Hepatocyte (in vitro differentiated cells): Measurements from ENCODE around the gene FES. TPM values are rescaled to one million over a fixed set of nuclear protein-coding genes. Genes with fewer than 3 reads are reported as not detected.

ENCODE experiments used
- DNase-seq: peaks from one replicate; pipeline ENCODE4 v3.0.0-alpha.2; 2016; ENCODE audit warnings: low spot score
- H2AFZ ChIP-seq: fragments of 200-600 bp; sonication (generic); 2 replicates; pipeline ENCODE4 v1.6.0; 2016; ENCODE audit warnings: antibody characterized with exemption, mild to moderate bottlenecking
- H3K27ac ChIP-seq: fragments of 200-600 bp; sonication (generic); 2 replicates; pipeline ENCODE4 v1.5.1; 2016; ENCODE audit warnings: mild to moderate bottlenecking
- H3K27me3 ChIP-seq: fragments of 200-600 bp; sonication (generic); 2 replicates; pipeline ENCODE4 v1.6.1; 2016
- H3K36me3 ChIP-seq: fragments of 200-600 bp; sonication (generic); replicated peaks from 2 replicates; pipeline ENCODE4 v1.5.1; 2016; ENCODE audit warnings: low read depth; ENCODE audit not compliant: insufficient read depth
- H3K4me1 ChIP-seq: fragments of 200-600 bp; sonication (generic); 2 replicates; pipeline ENCODE4 v1.5.1; 2016; ENCODE audit warnings: mild to moderate bottlenecking, moderate library complexity; ENCODE audit not compliant: insufficient read depth
- H3K4me2 ChIP-seq: fragments of 200-600 bp; sonication (generic); 2 replicates; pipeline ENCODE4 v1.6.0; 2016
- H3K4me3 ChIP-seq: fragments of 200-600 bp; sonication (generic); 2 replicates; pipeline ENCODE4 v1.5.1; 2016; ENCODE audit warnings: mild to moderate bottlenecking
- H3K79me2 ChIP-seq: fragments of 200-600 bp; sonication (generic); 2 replicates; pipeline ENCODE4 v1.6.0; 2017; ENCODE audit warnings: mild to moderate bottlenecking
- H3K9me2 ChIP-seq: fragments of 200-600 bp; sonication (generic); replicated peaks from 2 replicates; pipeline ENCODE4 v1.6.0; 2017; ENCODE audit warnings: mild to moderate bottlenecking; ENCODE audit not compliant: insufficient read depth
- H3K9me3 ChIP-seq: fragments of 200-600 bp; sonication (generic); 2 replicates; pipeline ENCODE4 v1.5.1; 2016; ENCODE audit warnings: low read depth, mild to moderate bottlenecking
- H4K20me1 ChIP-seq: fragments of 200-600 bp; sonication (generic); 2 replicates; pipeline ENCODE4 v1.6.0; 2016; ENCODE audit warnings: mild to moderate bottlenecking; ENCODE audit not compliant: insufficient read depth, poor library complexity, severe bottlenecking
- CTCF ChIP-seq: fragments of 200-600 bp; sonication (generic); IDR thresholded peaks from 2 replicates; pipeline ENCODE4 v1.5.1; 2016; ENCODE audit warnings: antibody characterized with exemption, mild to moderate bottlenecking; ENCODE audit not compliant: poor library complexity
- EZH2 ChIP-seq: fragments of 200-600 bp; sonication (generic); IDR thresholded peaks from 2 replicates; pipeline ENCODE4 v1.6.1; 2016; ENCODE audit warnings: antibody characterized with exemption, mild to moderate bottlenecking, borderline replicate concordance
- EZH2phosphoT487 ChIP-seq: fragments of 200-600 bp; sonication (generic); IDR thresholded peaks from one replicate; pipeline ENCODE4 v1.6.1; 2018; ENCODE audit warnings: antibody characterized with exemption, mild to moderate bottlenecking, low read depth, moderate library complexity; ENCODE audit not compliant: unreplicated experiment, severe bottlenecking
- WGBS: methylation state at CpG from one replicate; pipeline ENCODE4 v1.1.6; 2016; ENCODE audit warnings: low lambda C conversion rate; ENCODE audit errors: missing lambda C conversion rate; 5-methylcytosine and 5-hydroxymethylcytosine counted together
- polyA plus RNA-seq: library from polyadenylated mRNA; unstranded; fragments of >200 nt; fragmentation: Nextera tagmentation; extraction: Ambion mirVana; gene quantifications from 2 replicates; pipeline ENCODE4 v1.2.1, GENCODE V29; 2016
- total RNA-seq: library from RNA; depleted of rRNA; stranded (reverse); fragments of >200 nt; gene quantifications from 2 replicates; pipeline ENCODE4 v1.2.3, GENCODE V29; 2014

FES gene
- total and polyA plus RNA-seq, 2 experiments from 2014 or later = 7.3 to 13.5 TPM

GRCh38 chr15:90881181-90881977 lies 2.9 kb upstream of the FES start:
- peaks cover 28% of the 10 kb centered on the region for H3K4me1 ChIP-seq
- no peaks in the 10 kb centered on the region for H4K20me1 ChIP-seq
- H3K79me2 ChIP-seq = no peaks in the 10 kb centered on the region
- H2AFZ ChIP-seq = no peak overlapping the region
- TF ChIP-seq CTCF = no peak
- TF ChIP-seq EZH2 = no peak
- no peak for TF ChIP-seq EZH2phosphoT487
- H3K4me3 ChIP-seq = no peak overlapping the region
- H3K9me3 ChIP-seq = no peaks in the 10 kb centered on the region
- no peaks in the 10 kb centered on the region for H3K9me2 ChIP-seq
- no peak for DNase-seq
- H3K4me2 ChIP-seq = no peak overlapping the region
- WGBS = 92% methylated on average over 35 of the region's 35 CpGs
- no peaks in the 10 kb centered on the region for H3K36me3 ChIP-seq
- H3K27ac ChIP-seq = no peak overlapping the region
- no peaks in the 10 kb centered on the region for H3K27me3 ChIP-seq

DNA sequence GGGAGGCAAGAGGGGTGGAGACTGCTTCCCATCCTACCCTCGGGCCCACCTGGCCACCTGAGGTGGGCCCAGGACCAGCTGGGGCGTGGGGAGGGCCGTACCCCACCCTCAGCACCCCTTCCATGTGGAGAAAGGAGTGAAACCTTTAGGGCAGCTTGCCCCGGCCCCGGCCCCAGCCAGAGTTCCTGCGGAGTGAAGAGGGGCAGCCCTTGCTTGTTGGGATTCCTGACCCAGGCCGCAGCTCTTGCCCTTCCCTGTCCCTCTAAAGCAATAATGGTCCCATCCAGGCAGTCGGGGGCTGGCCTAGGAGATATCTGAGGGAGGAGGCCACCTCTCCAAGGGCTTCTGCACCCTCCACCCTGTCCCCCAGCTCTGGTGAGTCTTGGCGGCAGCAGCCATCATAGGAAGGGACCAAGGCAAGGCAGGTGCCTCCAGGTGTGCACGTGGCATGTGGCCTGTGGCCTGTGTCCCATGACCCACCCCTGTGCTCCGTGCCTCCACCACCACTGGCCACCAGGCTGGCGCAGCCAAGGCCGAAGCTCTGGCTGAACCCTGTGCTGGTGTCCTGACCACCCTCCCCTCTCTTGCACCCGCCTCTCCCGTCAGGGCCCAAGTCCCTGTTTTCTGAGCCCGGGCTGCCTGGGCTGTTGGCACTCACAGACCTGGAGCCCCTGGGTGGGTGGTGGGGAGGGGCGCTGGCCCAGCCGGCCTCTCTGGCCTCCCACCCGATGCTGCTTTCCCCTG lies 2.2 kb upstream of the FES start:
- H2AFZ ChIP-seq = no peak overlapping the region
- WGBS = 93% methylated on average over 19 of the region's 19 CpGs
- DNase-seq = no peak
- no peaks in the 10 kb centered on the region for H3K9me2 ChIP-seq
- H3K36me3 ChIP-seq = no peaks in the 10 kb centered on the region
- no peaks in the 10 kb centered on the region for H3K79me2 ChIP-seq
- H3K4me2 ChIP-seq = no peak overlapping the region
- H3K9me3 ChIP-seq = no peaks in the 10 kb centered on the region
- no peak overlapping the region for H3K27ac ChIP-seq
- H3K4me1 ChIP-seq = peaks cover 28% of the 10 kb centered on the region
- TF ChIP-seq EZH2phosphoT487 = no peak
- no peak for TF ChIP-seq CTCF
- TF ChIP-seq EZH2 = no peak
- H4K20me1 ChIP-seq = no peaks in the 10 kb centered on the region
- H3K4me3 ChIP-seq = no peak overlapping the region
- H3K27me3 ChIP-seq = no peaks in the 10 kb centered on the region

GRCh38 chr15:90882781-90883525 lies 1.4 kb upstream of the FES start:
- H3K4me1 ChIP-seq = peaks cover 28% of the 10 kb centered on the region
- H4K20me1 ChIP-seq = no peaks in the 10 kb centered on the region
- no peak for DNase-seq
- H3K79me2 ChIP-seq = no peaks in the 10 kb centered on the region
- no peaks in the 10 kb centered on the region for H3K9me3 ChIP-seq
- H3K27me3 ChIP-seq = no peaks in the 10 kb centered on the region
- peak overlapping the region; percentile 97 for H2AFZ ChIP-seq
- TF ChIP-seq EZH2 (no peak), CTCF (no peak), EZH2phosphoT487 (no peak)
- WGBS = 85% methylated on average over 11 of the region's 13 CpGs
- no peak overlapping the region for H3K4me3 ChIP-seq
- peak overlapping the region; percentile 95 for H3K4me2 ChIP-seq
- H3K9me2 ChIP-seq = no peaks in the 10 kb centered on the region
- H3K27ac ChIP-seq = peak overlapping the region; percentile 83
- H3K36me3 ChIP-seq = no peaks in the 10 kb centered on the region
